Osteocyte (in vitro differentiated cells): Measurements from ENCODE around the gene SMOC2. TPM values are rescaled to one million over a fixed set of nuclear protein-coding genes. Genes with fewer than 3 reads are reported as not detected.

ENCODE experiments used
- DNase-seq: peaks from one replicate; pipeline ENCODE4 v3.0.0; 2021; ENCODE audit warnings: mixed read lengths; ENCODE audit not compliant: unreplicated experiment; ENCODE audit errors: extremely low spot score
- H3K27ac Mint-ChIP-seq: one replicate; pipeline ENCODE4 v1.8.0; 2021; ENCODE audit warnings: mild to moderate bottlenecking, mixed read lengths; ENCODE audit not compliant: unreplicated experiment
- H3K27me3 Mint-ChIP-seq: one replicate; pipeline ENCODE4 v1.8.0; 2021; ENCODE audit warnings: mixed read lengths; ENCODE audit not compliant: unreplicated experiment
- H3K36me3 Mint-ChIP-seq: one replicate; pipeline ENCODE4 v1.8.0; 2021; ENCODE audit warnings: mixed read lengths; ENCODE audit not compliant: unreplicated experiment
- H3K4me1 Mint-ChIP-seq: one replicate; pipeline ENCODE4 v1.8.0; 2021; ENCODE audit warnings: mixed read lengths; ENCODE audit not compliant: unreplicated experiment
- H3K4me3 Mint-ChIP-seq: one replicate; pipeline ENCODE4 v1.8.0; 2021; ENCODE audit warnings: mild to moderate bottlenecking, moderate library complexity, mixed read lengths; ENCODE audit not compliant: unreplicated experiment
- H3K9me3 Mint-ChIP-seq: one replicate; pipeline ENCODE4 v1.8.0; 2021; ENCODE audit warnings: mixed read lengths; ENCODE audit not compliant: unreplicated experiment
- total RNA-seq: library from RNA; stranded (reverse); gene quantifications from 2 replicates; pipeline ENCODE4 v1.2.1, GENCODE V29; 2021
- TF ChIP-seq, protein P1 (sequence below): fragments of 200-600 bp; sonication (generic); IDR thresholded peaks from 2 replicates; pipeline ENCODE4 v1.5.0; 2021; ENCODE audit warnings: antibody characterized with exemption, mild to moderate bottlenecking, moderate library complexity

SMOC2 gene
- total RNA-seq, 1 donor from 2014 or later = 11.6 TPM

DNA sequence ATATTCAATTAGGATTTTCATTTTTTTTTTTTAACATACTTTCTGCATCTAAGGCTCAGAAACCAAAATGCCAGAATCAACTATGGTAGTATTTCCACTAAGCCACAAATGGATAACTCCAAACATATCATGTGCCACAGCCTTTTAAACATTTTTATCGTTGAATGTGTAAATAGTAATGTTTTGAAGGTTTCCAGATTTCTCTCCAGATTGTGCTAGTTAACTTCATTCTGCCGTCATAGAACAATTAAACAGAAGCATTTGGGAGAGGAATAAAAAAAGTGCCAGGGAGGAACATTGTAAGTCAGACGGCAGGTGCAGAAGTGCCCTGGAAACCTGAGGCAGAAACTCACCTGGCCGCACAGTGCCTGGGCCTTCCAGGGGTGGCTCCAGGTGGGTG, 23.6 kb downstream of the SMOC2 start:
- DNase-seq = no peak
- TF ChIP-seq, protein P1, sequence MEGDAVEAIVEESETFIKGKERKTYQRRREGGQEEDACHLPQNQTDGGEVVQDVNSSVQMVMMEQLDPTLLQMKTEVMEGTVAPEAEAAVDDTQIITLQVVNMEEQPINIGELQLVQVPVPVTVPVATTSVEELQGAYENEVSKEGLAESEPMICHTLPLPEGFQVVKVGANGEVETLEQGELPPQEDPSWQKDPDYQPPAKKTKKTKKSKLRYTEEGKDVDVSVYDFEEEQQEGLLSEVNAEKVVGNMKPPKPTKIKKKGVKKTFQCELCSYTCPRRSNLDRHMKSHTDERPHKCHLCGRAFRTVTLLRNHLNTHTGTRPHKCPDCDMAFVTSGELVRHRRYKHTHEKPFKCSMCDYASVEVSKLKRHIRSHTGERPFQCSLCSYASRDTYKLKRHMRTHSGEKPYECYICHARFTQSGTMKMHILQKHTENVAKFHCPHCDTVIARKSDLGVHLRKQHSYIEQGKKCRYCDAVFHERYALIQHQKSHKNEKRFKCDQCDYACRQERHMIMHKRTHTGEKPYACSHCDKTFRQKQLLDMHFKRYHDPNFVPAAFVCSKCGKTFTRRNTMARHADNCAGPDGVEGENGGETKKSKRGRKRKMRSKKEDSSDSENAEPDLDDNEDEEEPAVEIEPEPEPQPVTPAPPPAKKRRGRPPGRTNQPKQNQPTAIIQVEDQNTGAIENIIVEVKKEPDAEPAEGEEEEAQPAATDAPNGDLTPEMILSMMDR = no peak
- Mint-ChIP-seq H3K9me3 (no peaks in the 10 kb centered on the region), H3K36me3 (no peaks in the 10 kb centered on the region), H3K27ac (no peak overlapping the region), H3K4me1 (no peaks in the 10 kb centered on the region), H3K27me3 (peaks cover 6% of the 10 kb centered on the region), H3K4me3 (no peak overlapping the region)

GRCh38 chr6:168468045-168468444, 27.1 kb downstream of the SMOC2 start:
- TF ChIP-seq, protein P1 = no peak
- peaks cover 11% of the 10 kb centered on the region for H3K9me3 Mint-ChIP-seq
- H3K36me3 Mint-ChIP-seq = no peaks in the 10 kb centered on the region
- no peak for DNase-seq
- H3K4me1 Mint-ChIP-seq = no peaks in the 10 kb centered on the region
- H3K27me3 Mint-ChIP-seq = peaks cover 7% of the 10 kb centered on the region
- no peak overlapping the region for H3K27ac Mint-ChIP-seq
- H3K4me3 Mint-ChIP-seq = no peak overlapping the region

DNA sequence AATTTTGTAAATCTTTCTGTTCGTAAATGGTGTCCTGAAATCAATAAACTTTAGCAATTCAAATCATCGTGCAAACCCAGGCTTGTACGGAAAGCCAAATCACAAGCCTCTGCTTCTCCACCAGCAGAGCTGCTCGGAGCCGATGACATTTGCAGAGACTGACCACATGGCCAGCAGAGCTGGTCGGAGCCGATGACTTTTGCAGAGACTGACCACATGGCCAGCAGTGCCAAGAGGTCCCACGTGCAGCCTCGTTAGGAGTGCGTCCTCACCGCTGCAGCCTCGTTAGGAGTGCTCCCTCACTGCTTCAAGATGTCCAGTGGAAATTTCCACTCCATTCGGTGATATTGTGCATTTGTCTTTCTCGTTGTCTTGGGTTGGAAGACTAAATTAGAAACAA, 28.5 kb downstream of the SMOC2 start:
- peaks cover 7% of the 10 kb centered on the region for H3K27me3 Mint-ChIP-seq
- H3K9me3 Mint-ChIP-seq = peaks cover 11% of the 10 kb centered on the region
- H3K4me1 Mint-ChIP-seq = no peaks in the 10 kb centered on the region
- H3K36me3 Mint-ChIP-seq = no peaks in the 10 kb centered on the region
- H3K27ac Mint-ChIP-seq = no peak overlapping the region
- no peak for DNase-seq
- no peak overlapping the region for H3K4me3 Mint-ChIP-seq
- TF ChIP-seq, protein P1 = no peak

DNA sequence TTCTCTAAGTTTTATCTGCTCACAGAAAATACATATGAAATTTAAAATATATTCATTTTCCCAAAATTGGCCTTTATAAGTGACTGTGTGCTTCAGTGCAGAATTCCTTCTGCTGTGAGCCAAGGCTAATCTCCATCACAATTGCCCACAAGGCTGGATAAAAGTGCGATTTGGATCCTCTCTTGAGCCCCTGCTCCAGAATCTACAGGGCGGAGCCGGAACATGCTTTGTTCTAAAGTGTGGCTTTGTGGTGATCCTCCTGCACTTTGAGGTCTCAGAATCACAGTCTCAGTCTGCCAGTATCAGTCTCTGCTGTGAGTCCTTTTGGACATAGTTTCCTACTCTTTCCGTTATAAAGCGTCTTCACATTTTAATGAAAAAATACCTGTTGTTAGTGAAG, 28.9 kb downstream of the SMOC2 start:
- H3K27me3 Mint-ChIP-seq = peaks cover 7% of the 10 kb centered on the region
- no peak for DNase-seq
- no peaks in the 10 kb centered on the region for H3K4me1 Mint-ChIP-seq
- TF ChIP-seq, protein P1 = no peak
- peaks cover 11% of the 10 kb centered on the region for H3K9me3 Mint-ChIP-seq
- no peak overlapping the region for H3K4me3 Mint-ChIP-seq
- H3K36me3 Mint-ChIP-seq = no peaks in the 10 kb centered on the region
- no peak overlapping the region for H3K27ac Mint-ChIP-seq

GRCh38 chr6:168472363-168472762, 31.4 kb downstream of the SMOC2 start:
- no peak for DNase-seq
- no peak overlapping the region for H3K4me3 Mint-ChIP-seq
- H3K36me3 Mint-ChIP-seq = no peaks in the 10 kb centered on the region
- H3K4me1 Mint-ChIP-seq = no peaks in the 10 kb centered on the region
- H3K9me3 Mint-ChIP-seq = peaks cover 11% of the 10 kb centered on the region
- H3K27me3 Mint-ChIP-seq = peaks cover 7% of the 10 kb centered on the region
- TF ChIP-seq, protein P1 = no peak
- H3K27ac Mint-ChIP-seq = no peak overlapping the region
